Urinary bladder (tissue), 4 donors: ENCODE data around the gene KRT33A. TPM values are rescaled to one million over a fixed set of nuclear protein-coding genes. Genes with fewer than 3 reads are reported as not detected.
"Not testable (repeated sequence)": the region's sequence is repeated elsewhere in the genome, so short reads cannot be mapped to it uniquely, and the experiment has no call there.

ENCODE experiments used
- DNase-seq: peaks from one replicate; pipeline ENCODE4 v3.0.0-alpha.2; 2015; ENCODE audit errors: extremely low spot score
- H3K27ac ChIP-seq: one replicate; pipeline ENCODE4 v1.5.1; 2013; ENCODE audit warnings: low read depth, mild to moderate bottlenecking, moderate library complexity
- H3K36me3 ChIP-seq: one replicate; pipeline ENCODE4 v1.6.1; 2013; ENCODE audit warnings: mild to moderate bottlenecking, moderate library complexity; ENCODE audit not compliant: insufficient read depth
- H3K4me1 ChIP-seq: one replicate; pipeline ENCODE4 v1.6.1; 2013; ENCODE audit warnings: mild to moderate bottlenecking, moderate library complexity; ENCODE audit not compliant: insufficient read depth
- H3K4me3 ChIP-seq: one replicate; pipeline ENCODE4 v1.5.1; 2013; ENCODE audit warnings: low read depth, low read length
- WGBS: extraction: QIAGEN DNeasy Blood & Tissue Kit; methylation state at CpG from one replicate; pipeline ENCODE4 v1.1.7; 2013; 5-methylcytosine and 5-hydroxymethylcytosine counted together
- polyA plus RNA-seq: library from polyadenylated mRNA; stranded (reverse); fragments of 200-250 nt; gene quantifications from one replicate; pipeline ENCODE4 v1.2.3, GENCODE V29; 2013
- total RNA-seq: library from RNA; depleted of rRNA; stranded (reverse); fragments of >200 nt; gene quantifications from one replicate; pipeline ENCODE4 v1.2.3, GENCODE V29; 2014
- donor health status: healthy with polysubstance abuse.
- donor health status: healthy.

KRT33A gene
- total RNA-seq (not detected), polyA plus RNA-seq (not detected)

DNA sequence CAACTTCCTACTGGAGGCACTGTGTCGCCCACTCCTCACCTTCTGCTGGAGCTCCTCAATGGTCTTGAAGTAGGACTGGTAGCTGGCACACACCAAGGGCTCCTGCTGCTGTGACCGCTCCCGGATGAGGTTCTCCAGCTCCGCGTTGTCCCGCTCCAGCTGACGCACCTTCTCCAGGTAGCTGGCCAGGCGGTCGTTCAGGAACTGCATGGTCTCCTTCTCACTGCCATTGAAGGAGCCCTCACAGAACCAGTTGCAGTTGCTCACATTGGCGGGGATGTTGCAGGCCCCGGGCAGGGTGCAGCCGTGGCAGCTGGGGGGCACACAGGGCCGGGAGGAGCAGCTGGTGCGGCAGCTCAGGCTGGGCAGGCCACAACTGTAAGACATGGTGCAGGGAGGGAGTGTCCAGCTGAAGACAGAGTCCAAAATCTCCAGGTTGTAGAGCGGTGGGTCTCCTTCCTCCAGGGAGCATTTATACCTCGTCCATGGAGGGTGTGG, at the start of gene KRT33A:
KRT33A (minus strand) TSS at position 448 of the 498 bp plus-strand sequence; CDS start at position 387, 61 bp downstream.
- not testable (repeated sequence) for H3K4me1 ChIP-seq, H3K4me3 ChIP-seq, H3K27ac ChIP-seq, H3K36me3 ChIP-seq, DNase-seq
- 89% methylated on average over 16 of the region's 16 CpGs for WGBS

DNA sequence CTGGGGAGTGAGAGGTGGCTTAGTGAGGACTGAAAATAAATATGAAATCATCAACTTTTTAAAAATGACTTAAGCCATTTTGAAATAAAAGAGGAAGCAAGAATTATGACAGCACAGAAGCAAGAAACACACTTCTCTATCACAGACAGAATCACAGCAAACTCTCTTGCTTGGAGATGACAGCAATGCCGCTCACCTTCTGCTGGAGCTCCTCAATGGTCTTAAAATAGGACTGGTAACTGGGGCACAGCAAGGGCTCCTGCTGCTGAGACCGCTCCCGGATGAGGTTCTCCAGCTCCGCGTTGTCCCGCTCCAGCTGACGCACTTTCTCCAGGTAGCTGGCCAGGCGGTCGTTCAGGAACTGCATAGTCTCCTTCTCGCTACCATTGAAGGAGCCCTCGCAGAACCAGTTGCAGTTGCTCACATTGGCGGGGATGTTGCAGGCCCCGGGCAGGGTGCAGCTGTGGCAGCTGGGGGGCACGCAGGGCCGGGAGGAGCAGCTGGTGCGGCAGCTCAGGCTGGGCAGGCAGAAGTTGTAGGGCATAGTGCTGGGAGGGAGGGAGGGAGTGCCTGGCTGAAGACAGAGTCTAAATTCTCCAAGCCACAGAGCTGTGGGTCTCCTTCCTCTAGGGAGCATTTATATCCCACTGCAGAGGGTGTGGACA, 46.5 kb upstream of the KRT33A start, which contains the start of gene KRT31:
KRT31 (minus strand) TSS at position 613 of the 665 bp plus-strand sequence; CDS start at position 544, 69 bp downstream.
- no peaks in the 10 kb centered on the region for H3K4me1 ChIP-seq
- no peak for DNase-seq
- no peak within 1 kb of the TSS for H3K4me3 ChIP-seq
- H3K27ac ChIP-seq = no peak within 1 kb of the TSS
- H3K36me3 ChIP-seq = no peaks in the 10 kb centered on the region
- WGBS = 91% methylated on average over 16 of the region's 16 CpGs

DNA sequence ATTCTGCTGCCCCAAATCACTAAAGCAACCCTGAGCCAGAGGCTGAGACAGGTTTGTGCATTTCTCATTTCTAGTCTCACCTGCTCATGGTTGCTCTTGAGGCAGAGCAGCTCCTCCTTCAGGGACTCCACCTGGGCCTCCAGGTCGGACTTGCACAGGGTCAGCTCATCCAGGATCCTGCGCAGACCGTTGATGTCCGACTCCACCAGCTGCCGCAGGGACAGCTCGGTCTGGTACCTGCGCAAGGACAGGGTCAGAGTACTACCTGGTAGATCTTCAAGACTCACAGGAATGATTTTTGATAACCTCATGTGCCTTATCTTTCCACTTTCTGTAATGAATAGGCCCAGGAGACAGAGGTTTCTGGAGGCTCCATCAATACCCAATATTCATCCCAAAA, 45.7 kb upstream of the KRT33A start:
- H3K4me1 ChIP-seq = no peaks in the 10 kb centered on the region
- H3K27ac ChIP-seq = no peak overlapping the region
- H3K36me3 ChIP-seq = no peaks in the 10 kb centered on the region
- DNase-seq = no peak
- no peak overlapping the region for H3K4me3 ChIP-seq
- 96% methylated on average over 7 of the region's 7 CpGs for WGBS

DNA sequence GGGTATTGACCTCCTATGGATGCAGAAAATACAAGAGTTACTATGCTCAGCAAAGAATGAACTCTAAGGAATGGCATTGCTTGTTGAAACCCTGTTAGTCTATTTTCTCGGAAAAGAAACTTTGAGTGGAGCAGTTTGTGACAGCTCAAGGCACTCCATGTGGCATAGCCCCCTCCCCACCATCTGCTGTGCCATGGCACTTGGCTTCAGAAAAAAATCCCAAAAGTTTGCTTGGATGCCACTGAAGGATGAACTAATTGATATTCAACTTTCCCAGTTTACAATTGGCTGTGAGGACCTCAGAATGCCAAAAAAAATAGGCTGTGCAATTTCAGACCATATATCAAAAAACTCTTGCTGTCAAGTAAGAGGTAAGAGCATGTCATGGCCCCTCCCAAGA, 45.0 kb upstream of the KRT33A start:
- Histone ChIP-seq H3K4me3 (no peak overlapping the region), H3K4me1 (no peaks in the 10 kb centered on the region), H3K36me3 (no peaks in the 10 kb centered on the region), H3K27ac (no peak overlapping the region)
- no peak for DNase-seq
- 92% methylated on average over 1 of the region's 1 CpG for WGBS

DNA sequence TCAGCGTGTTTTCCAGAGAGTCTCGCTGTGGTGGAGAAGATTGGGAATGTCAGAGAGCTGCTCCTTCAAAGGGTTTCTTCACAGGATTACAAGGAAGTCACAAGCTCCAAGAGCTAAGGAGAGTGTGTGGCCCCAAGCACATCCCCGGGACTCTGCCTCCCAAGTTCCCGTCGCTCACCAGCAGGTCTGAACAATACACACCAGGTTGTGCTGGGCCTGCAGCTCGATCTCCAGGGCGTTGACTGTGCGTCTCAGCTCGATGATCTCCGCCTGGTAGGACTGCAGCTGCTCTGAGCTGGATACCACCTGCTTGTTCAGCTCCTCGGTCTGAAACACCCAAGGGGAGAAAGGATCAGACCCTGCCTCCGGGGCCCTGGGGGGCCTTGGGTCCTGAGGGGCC, 44.4 kb upstream of the KRT33A start:
- not testable (repeated sequence) for H3K4me3 ChIP-seq, DNase-seq, H3K36me3 ChIP-seq, H3K27ac ChIP-seq, H3K4me1 ChIP-seq
- 89% methylated on average over 12 of the region's 12 CpGs for WGBS

DNA sequence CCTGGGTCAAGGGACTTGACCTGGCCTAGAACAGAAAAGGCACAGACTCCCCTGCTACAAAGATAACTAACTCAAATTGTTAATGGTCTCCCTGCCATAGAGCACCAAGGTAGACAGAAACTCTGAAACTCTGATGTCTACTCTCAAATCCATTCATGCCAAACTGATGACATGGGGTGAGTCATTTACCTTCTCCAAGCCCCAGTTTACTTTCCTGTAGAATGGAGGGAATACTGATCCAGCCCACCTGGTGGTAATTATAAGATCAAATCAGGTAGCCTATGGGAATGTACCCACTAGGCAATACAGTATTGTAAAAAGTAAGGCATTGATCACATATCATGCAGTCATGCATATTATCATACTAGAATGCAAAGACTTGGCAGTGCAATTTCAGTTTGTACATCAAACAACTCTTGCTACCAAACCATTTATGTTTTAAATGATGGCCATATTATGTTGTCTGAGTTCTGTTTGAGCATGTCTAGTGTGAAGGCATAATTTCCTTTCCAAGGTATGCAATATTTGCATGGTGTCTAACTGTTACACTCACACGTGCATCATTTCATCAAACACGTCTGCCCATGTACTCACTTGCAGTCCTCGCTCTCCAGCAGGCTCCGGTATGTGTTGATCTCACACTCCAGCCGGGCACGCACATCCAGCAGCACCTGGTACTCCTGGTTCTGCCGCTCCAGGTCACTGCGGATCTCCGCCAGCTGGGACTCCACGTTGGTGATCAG, 43.8 kb upstream of the KRT33A start:
- no peak overlapping the region for H3K27ac ChIP-seq
- no peak for DNase-seq
- 76% methylated on average over 10 of the region's 10 CpGs for WGBS

DNA sequence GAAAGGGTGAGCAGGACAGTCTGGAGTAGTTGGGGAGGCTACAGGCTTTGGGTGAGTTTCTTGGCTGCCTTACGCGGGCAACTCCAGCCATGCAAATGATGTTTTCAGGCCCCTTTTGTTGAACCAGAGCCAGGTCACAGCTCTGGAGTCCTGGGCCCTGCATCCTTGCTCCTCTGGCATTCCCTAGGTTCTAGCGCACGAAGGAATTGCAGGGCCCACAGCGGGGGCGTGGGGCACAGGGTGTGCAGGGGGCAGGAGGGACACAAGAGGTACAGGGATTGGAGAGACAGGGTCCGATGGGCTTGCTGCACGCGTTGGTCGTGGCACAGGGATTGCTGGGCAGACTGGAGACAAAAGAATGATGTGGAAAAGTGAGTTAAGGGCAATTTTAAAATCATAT, 43.2 kb upstream of the KRT33A start:
- DNase-seq = no peak
- no peaks in the 10 kb centered on the region for H3K4me1 ChIP-seq
- no peak overlapping the region for H3K4me3 ChIP-seq
- WGBS = 88% methylated on average over 10 of the region's 10 CpGs
- H3K27ac ChIP-seq = no peak overlapping the region
- no peaks in the 10 kb centered on the region for H3K36me3 ChIP-seq

More for the DNA sequence above, 43.8 kb upstream of the KRT33A start:
- Histone ChIP-seq H3K4me1 (no peaks in the 10 kb centered on the region), H3K36me3 (no peaks in the 10 kb centered on the region), H3K4me3 (no peak overlapping the region)

DNA sequence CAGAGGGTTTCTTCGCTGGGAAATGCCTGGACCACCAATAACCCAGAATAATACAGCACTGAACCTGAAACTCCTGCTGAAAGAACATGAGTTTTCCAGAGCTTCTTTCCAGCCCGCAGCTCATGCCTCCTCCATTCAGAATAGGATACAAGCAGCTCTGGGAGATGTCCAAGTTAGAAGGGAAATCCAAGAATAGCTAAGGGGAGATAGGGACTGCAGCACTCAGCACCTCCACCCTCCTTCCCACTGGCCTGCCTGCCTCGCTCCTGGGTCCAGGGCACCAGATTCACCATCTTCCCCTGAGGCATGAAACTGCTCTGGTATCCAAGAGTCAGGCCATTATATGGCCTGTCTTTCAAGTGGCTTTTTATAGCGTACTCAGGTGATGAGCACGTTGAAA, 42.7 kb upstream of the KRT33A start:
- 48% methylated on average over 5 of the region's 5 CpGs for WGBS
- no peaks in the 10 kb centered on the region for H3K36me3 ChIP-seq
- no peak overlapping the region for H3K27ac ChIP-seq
- no peaks in the 10 kb centered on the region for H3K4me1 ChIP-seq
- H3K4me3 ChIP-seq = no peak overlapping the region
- DNase-seq = no peak

DNA sequence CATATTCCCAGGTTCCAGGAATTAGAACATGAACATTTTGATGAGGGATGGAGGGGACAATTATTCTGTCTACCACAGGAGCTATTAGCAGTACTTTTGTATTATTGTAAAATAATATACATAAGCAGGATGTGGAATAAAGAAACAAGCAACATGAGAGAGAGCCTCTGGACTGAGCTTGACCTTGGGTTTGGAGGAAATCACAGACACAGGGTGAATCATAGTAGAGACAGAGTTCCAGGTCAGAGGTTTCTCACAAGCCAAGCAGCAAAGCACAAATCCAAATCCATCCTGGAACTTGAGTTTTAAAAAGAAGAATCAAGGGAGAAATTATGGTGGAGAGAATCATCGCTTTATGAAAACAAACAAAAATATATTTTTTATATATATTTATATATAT, 41.6 kb upstream of the KRT33A start:
- H3K4me3 ChIP-seq = no peak overlapping the region
- H3K27ac ChIP-seq = no peak overlapping the region
- WGBS = 95% methylated on average over 1 of the region's 1 CpG
- H3K36me3 ChIP-seq = no peaks in the 10 kb centered on the region
- no peak for DNase-seq
- H3K4me1 ChIP-seq = no peaks in the 10 kb centered on the region

DNA sequence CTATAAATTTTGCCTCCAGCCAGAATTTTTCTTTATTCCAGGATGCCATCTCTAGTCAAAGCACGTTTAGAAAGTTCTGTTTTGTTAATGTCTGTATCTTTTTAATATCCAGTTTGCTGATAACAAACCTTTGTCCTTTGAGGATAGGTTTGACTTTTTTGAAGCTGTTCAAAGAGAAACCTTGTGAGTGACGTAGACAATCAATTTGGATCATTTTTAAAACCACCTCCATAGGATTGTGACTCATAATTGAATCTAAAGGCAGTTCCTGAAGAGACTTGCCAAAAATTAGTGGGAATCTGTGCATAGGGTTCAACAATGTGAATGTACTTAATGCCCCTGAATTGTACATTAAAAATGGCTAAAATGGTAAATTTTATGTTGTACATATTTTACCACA, 40.9 kb upstream of the KRT33A start:
- DNase-seq = no peak
- no peaks in the 10 kb centered on the region for H3K4me1 ChIP-seq
- WGBS = 54% methylated on average over 2 of the region's 2 CpGs
- H3K36me3 ChIP-seq = no peaks in the 10 kb centered on the region
- H3K4me3 ChIP-seq = no peak overlapping the region
- no peak overlapping the region for H3K27ac ChIP-seq

DNA sequence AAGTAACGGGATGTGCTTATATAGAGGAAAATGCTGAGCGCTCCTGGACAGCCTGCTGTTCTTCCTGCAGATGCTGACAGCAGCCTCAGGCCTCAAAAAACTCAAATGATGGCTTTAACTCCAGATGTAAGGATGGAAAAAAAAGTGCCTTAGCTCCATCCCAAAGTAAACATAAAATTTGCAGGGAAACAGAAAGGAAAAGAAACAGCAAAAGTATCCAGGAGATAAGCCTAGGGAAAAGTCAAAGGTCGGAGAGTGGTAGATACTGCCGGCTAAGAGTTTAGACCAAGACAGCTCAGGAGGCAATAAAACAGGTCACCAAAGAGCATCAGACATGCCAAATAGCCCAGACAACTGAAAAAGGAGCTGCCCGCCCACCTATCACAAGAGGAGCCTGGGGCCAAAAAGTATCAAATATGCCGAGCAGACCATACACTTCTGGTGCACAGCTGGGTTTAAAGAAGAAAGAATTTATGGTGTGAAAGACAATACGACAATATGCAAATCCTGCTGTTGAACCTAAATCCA, 39.8 kb upstream of the KRT33A start:
- no peak overlapping the region for H3K27ac ChIP-seq
- H3K4me1 ChIP-seq = no peaks in the 10 kb centered on the region
- H3K36me3 ChIP-seq = no peaks in the 10 kb centered on the region
- DNase-seq = no peak
- H3K4me3 ChIP-seq = no peak overlapping the region
- 39% methylated on average over 7 of the region's 7 CpGs for WGBS

DNA sequence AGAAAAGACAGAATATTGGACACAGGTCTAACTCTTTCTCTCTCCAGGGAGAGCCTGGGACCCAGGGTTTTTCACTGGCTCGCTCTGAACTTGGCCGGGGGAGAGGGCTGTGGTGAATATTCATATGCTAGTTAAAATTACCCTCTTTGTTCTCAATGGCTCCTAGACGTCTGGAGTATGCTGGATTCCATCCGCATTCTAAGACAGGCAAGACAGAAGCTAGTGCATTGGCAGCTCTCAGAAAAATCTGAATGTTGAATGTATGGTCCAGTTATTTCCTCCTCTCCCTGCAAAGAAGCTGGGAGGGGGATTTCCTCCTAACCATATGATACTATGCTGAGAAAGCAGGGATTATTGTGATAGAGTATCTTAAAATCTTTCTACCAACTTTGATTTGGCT, 37.0 kb upstream of the KRT33A start:
- Histone ChIP-seq H3K36me3 (no peaks in the 10 kb centered on the region), H3K27ac (no peak overlapping the region), H3K4me1 (no peaks in the 10 kb centered on the region), H3K4me3 (no peak overlapping the region)
- WGBS = 61% methylated on average over 4 of the region's 4 CpGs
- DNase-seq = no peak

DNA sequence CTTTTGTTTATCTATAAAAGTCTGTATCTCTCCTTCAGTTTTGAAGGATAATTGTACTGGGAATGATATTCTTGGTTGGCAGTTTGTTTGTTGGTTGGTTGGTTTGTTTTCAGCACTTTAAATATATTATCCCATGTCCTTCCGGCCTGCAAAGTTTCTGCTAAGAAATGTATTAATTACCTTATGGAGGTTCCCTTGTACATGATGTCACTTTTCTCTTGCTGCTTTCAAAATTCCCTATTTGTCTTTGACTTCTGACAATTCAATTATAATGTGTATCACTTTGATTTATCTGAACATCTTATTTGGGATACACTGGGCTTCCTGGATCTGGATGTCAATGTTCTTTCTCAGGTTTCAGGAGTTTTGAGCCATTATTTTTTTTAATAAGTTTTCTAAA, 35.6 kb upstream of the KRT33A start:
- no peaks in the 10 kb centered on the region for H3K36me3 ChIP-seq
- DNase-seq = no peak
- no peak overlapping the region for H3K4me3 ChIP-seq
- no peak overlapping the region for H3K27ac ChIP-seq
- H3K4me1 ChIP-seq = no peaks in the 10 kb centered on the region
- 96% methylated on average over 1 of the region's 1 CpG for WGBS

DNA sequence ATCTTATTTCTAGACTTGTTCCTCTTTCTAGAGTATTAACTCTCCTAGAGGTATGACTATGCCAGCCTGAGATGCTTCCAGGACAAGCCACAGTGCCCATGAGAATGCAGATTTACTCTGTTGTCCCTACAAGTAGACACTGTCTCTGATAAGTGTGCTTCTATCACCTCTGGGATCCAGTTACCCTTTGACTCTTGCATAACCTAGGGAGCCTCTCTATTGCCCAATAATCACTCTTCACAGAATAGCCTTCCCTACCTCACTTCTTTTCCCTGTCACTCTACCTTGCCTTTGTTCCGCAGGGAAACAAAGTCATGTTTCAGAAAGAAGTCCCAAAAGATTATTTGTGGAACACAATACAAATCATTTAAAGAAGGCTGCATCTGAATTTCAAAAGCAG, 33.1 kb upstream of the KRT33A start:
- Histone ChIP-seq H3K4me1 (no peaks in the 10 kb centered on the region), H3K27ac (peak overlapping the region; percentile 5), H3K36me3 (no peaks in the 10 kb centered on the region), H3K4me3 (no peak overlapping the region)
- WGBS = 96% methylated on average over 1 of the region's 1 CpG
- no peak for DNase-seq
